ENCODE measurements around the gene C20orf204. TPM values are rescaled to one million over a fixed set of nuclear protein-coding genes. Genes with fewer than 3 reads are reported as not detected.

Gene C20orf204
- total RNA-seq, 2 donors from 2014 or later: 28.6 to 35.6 TPM

- peaks cover 30% of the 10 kb centered on the region for H3K4me1 Mint-ChIP-seq (ENCODE audit: low read depth)
- ATAC-seq (replicated peaks in 1 of 2): no peak
- H3K36me3 Mint-ChIP-seq (ENCODE audit: insufficient read depth in 2 of 2): peaks cover 0 to 2% of the 10 kb centered on the region in 2 donors
- DNase-seq: peak in 1 of 2 donors; percentile 46
- no peaks in the 10 kb centered on the region for H3K9me3 Mint-ChIP-seq
- no peaks in the 10 kb centered on the region for H3K27me3 Mint-ChIP-seq (ENCODE audit: low read depth)
- no peak overlapping the region for H3K27ac Mint-ChIP-seq
- H3K4me3 Mint-ChIP-seq: no peak overlapping the region
Measured at GRCh38 chr20:64069614-64070243, 33.7 kb downstream of the C20orf204 start.

GRCh38 chr20:64070244-64070993 lies 34.4 kb downstream of the C20orf204 start:
- ATAC-seq (replicated peaks in 1 of 2) (no peak), DNase-seq (no peak)
- peaks cover 0 to 2% of the 10 kb centered on the region in 2 donors for H3K36me3 Mint-ChIP-seq (ENCODE audit: insufficient read depth in 2 of 2)

DNA sequence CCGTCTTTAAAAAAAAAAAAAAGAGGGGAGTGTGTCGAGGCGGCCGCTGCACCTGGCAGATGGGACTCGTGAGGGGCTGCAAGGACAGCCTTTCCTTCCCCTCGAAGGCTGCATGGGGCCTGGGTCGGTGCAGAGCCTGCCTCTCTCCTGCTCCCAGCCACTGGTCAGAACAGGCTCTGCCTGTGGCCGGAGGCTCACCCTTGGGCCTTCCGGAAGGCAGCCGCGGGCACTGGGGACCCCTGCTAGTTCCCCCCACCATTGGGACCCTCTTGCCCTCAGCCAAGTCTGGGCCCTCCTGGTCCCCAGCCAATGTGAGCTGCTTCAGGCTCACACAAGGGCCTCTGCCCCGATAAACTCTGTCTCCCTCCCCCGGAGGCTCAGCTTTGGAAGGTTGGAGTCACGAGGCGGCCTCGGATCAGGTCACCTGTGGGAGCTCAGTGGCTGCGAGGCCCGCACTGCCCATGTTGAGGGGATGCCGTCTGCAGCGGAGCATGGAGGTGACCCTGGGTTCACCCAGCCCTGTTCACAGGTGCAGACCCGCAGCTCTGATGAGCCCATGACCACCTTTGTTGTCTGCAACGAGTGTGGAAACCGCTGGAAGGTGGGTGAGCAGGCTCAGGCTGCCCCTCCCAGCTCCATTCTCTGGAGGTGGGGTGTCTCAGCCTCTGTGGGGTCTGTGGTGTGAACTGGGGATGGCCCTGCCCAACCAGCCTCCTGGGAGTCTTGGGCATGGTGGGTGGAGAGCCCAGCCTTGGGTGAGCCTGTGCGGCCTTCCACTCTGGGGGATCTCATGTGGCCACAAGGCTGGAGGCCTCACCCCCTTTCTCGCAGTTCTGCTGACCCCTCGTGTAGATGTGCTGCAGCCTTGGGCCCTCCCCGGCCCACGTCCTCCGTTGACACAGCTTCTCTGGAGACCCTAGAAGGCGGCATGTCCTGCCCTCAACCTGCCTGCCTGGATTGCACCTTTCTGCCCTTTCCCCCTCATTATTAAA lies 35.7 kb downstream of the C20orf204 start:
- peaks cover 15% of the 10 kb centered on the region for H3K4me1 Mint-ChIP-seq (ENCODE audit: low read depth)
- no peak overlapping the region for H3K27ac Mint-ChIP-seq
- H3K9me3 Mint-ChIP-seq: no peaks in the 10 kb centered on the region

More at GRCh38 chr20:64070244-64070993, 34.4 kb downstream of the C20orf204 start:
- Mint-ChIP-seq H3K4me1 (ENCODE audit: low read depth) (peaks cover 23% of the 10 kb centered on the region), H3K27ac (no peak overlapping the region), H3K27me3 (ENCODE audit: low read depth) (no peaks in the 10 kb centered on the region), H3K4me3 (no peak overlapping the region), H3K9me3 (no peaks in the 10 kb centered on the region)

DNA sequence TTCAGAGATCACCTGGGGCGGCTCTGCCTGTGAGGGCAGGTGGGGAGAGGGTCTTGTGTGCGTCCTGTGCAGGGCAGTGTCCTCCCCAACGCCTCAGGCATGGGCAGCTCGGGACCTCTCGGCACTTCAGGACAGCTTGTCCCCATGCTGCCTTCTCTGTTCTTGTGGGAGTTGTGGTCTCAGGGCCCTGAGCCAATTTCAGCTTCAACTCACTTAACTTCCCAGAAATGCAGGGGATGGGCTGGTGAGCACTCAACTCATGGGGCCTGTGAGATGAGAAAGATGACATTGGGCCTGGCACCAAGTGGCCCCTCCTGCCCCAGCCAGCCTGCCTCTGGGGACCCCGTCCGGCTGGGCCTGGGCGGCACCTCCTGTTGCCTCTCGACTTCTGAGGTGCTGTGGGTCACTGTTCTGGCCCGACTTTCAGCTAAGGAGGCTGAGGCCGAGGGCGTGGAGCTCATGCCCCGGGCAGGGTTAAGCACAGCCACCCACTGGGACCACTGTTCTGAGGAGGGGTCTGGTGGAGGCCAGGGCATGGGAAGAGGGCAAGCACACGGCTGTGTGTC lies 36.6 kb downstream of the C20orf204 start:
- ATAC-seq (replicated peaks in 1 of 2) (no peak), DNase-seq (no peak)
- Mint-ChIP-seq H3K9me3 (no peaks in the 10 kb centered on the region), H3K36me3 (ENCODE audit: insufficient read depth in 2 of 2) (peaks cover 0 to 2% of the 10 kb centered on the region in 2 donors), H3K27me3 (ENCODE audit: low read depth) (no peaks in the 10 kb centered on the region), H3K27ac (no peak overlapping the region), H3K4me3 (no peak overlapping the region), H3K4me1 (ENCODE audit: low read depth) (peaks cover 7% of the 10 kb centered on the region)

More for the DNA sequence above, 35.7 kb downstream of the C20orf204 start:
- Mint-ChIP-seq H3K36me3 (ENCODE audit: insufficient read depth in 2 of 2) (peaks cover 0 to 2% of the 10 kb centered on the region in 2 donors), H3K4me3 (no peak overlapping the region), H3K27me3 (ENCODE audit: low read depth) (no peaks in the 10 kb centered on the region)
- DNase-seq (no peak), ATAC-seq (replicated peaks in 1 of 2) (no peak)

- no peak overlapping the region for H3K4me3 Mint-ChIP-seq
- H3K9me3 Mint-ChIP-seq: no peaks in the 10 kb centered on the region
- H3K4me1 Mint-ChIP-seq (ENCODE audit: low read depth): peaks cover 14% of the 10 kb centered on the region
- no peaks in the 10 kb centered on the region for H3K27me3 Mint-ChIP-seq (ENCODE audit: low read depth)
- DNase-seq: no peak
- ATAC-seq (replicated peaks in 1 of 2): no peak
- peaks cover 0 to 2% of the 10 kb centered on the region in 2 donors for H3K36me3 Mint-ChIP-seq (ENCODE audit: insufficient read depth in 2 of 2)
- H3K27ac Mint-ChIP-seq: no peak overlapping the region
Measured at GRCh38 chr20:64073476-64074183, 37.6 kb downstream of the C20orf204 start.

DNA sequence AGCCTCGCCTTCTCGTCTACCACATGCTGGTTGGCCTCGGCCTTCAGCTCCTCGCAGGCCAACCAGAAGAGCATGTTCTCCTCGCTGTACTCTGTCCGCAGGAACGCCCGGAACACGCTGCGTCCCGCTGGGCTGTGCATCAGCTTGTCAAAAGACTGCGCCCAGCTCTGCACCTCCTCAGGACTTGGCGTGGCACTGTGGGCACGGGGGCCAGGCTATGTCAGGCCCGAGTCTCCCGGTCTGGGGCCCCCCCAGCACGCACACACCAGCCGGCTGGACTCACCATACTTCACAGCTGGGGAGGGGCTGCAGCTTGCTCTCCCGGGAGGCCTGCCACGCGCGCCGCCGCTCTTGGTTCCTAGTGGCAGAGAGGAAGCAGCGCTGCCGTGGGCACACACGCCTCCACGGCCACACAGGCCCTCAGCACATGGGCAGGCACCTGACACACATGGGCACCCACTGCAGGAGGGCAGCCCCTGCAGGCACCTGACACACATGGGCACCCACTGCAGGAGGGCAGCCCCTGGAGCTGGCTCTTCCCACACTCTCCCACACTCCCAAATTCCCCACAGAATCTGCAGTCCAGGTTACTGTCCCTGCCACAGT lies 38.3 kb downstream of the C20orf204 start:
- ATAC-seq (replicated peaks in 1 of 2) (no peak), DNase-seq (no peak)
- no peaks in the 10 kb centered on the region for H3K27me3 Mint-ChIP-seq (ENCODE audit: low read depth)
- peaks cover 0 to 2% of the 10 kb centered on the region in 2 donors for H3K36me3 Mint-ChIP-seq (ENCODE audit: insufficient read depth in 2 of 2)
- H3K4me3 Mint-ChIP-seq: no peak overlapping the region
- no peak overlapping the region for H3K27ac Mint-ChIP-seq
- H3K9me3 Mint-ChIP-seq: no peaks in the 10 kb centered on the region
- H3K4me1 Mint-ChIP-seq (ENCODE audit: low read depth): peaks cover 20% of the 10 kb centered on the region

DNA sequence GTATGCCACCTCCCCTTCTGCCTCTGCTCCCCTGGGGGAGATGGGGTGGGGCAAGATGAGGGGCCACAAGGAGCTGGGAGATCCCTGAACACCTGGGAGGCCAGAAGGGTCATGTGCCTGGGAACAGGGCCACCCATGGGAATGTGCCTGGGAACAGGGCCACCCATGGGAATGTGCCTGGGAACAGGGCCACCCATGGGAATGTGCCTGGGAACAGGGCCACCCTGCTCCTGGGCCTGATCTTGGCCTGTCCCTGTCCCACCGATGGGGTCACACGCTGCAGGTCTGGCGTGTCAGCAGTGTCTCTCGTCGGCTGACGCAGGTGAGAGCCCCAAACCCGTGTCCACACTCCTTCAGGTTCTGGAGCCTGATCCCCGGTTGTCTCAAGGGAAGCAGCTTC lies 39.0 kb downstream of the C20orf204 start:
- H3K36me3 Mint-ChIP-seq (ENCODE audit: insufficient read depth in 2 of 2): peaks cover 0 to 2% of the 10 kb centered on the region in 2 donors
- no peak for DNase-seq
- H3K27ac Mint-ChIP-seq: no peak overlapping the region
- no peaks in the 10 kb centered on the region for H3K9me3 Mint-ChIP-seq
- H3K4me1 Mint-ChIP-seq (ENCODE audit: low read depth): peaks cover 20% of the 10 kb centered on the region
- H3K27me3 Mint-ChIP-seq (ENCODE audit: low read depth): no peaks in the 10 kb centered on the region
- no peak overlapping the region for H3K4me3 Mint-ChIP-seq
- ATAC-seq (replicated peaks in 1 of 2): no peak

- H3K27me3 Mint-ChIP-seq (ENCODE audit: low read depth): no peaks in the 10 kb centered on the region
Measured at GRCh38 chr20:64075556-64075955, 39.6 kb downstream of the C20orf204 start.

GRCh38 chr20:64076061-64076997 lies 40.3 kb downstream of the C20orf204 start:
- Mint-ChIP-seq H3K36me3 (ENCODE audit: insufficient read depth in 2 of 2) (peaks cover 0 to 2% of the 10 kb centered on the region in 2 donors), H3K27ac (no peak overlapping the region), H3K4me1 (ENCODE audit: low read depth) (peaks cover 20% of the 10 kb centered on the region), H3K27me3 (ENCODE audit: low read depth) (no peaks in the 10 kb centered on the region), H3K9me3 (no peaks in the 10 kb centered on the region), H3K4me3 (peak overlapping the region; percentile 31 to 95)
- ATAC-seq (replicated peaks in 1 of 2) (no peak), DNase-seq (no peak)

More at GRCh38 chr20:64075556-64075955, 39.6 kb downstream of the C20orf204 start:
- no peak for ATAC-seq (replicated peaks in 1 of 2)
- H3K36me3 Mint-ChIP-seq (ENCODE audit: insufficient read depth in 2 of 2): peaks cover 0 to 2% of the 10 kb centered on the region in 2 donors
- DNase-seq: no peak
- H3K4me1 Mint-ChIP-seq (ENCODE audit: low read depth): peaks cover 20% of the 10 kb centered on the region
- H3K9me3 Mint-ChIP-seq: no peaks in the 10 kb centered on the region
- no peak overlapping the region for H3K27ac Mint-ChIP-seq
- H3K4me3 Mint-ChIP-seq: no peak overlapping the region

DNA sequence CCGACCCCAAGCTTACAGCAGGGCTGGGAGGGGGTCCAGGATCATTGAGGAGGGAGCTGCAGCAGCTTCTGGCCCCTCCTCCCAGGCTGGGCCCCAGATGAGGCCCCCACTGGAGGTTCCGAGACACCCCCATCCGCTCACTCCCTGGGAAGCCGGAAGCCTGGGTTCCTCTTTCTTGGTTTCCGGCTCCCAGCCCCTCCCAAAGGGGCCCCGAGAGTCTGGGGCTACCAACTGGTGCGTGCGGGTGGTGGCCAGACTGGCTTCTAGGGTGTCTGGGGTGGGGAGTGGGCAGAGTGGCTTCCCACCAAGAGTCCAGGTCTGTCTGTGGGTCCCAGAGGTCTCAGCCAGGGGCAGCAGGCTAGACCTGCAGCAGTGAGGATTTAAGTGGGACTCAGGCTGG lies 41.1 kb downstream of the C20orf204 start:
- Mint-ChIP-seq H3K4me3 (peak overlapping the region; percentile 94 to 95), H3K27me3 (ENCODE audit: low read depth) (no peaks in the 10 kb centered on the region), H3K27ac (peak overlapping the region; percentile 87), H3K4me1 (ENCODE audit: low read depth) (peaks cover 26% of the 10 kb centered on the region), H3K36me3 (ENCODE audit: insufficient read depth in 2 of 2) (peaks cover 0 to 2% of the 10 kb centered on the region in 2 donors), H3K9me3 (no peaks in the 10 kb centered on the region)
- DNase-seq (peak; percentile 49 to 58), ATAC-seq (replicated peaks in 1 of 2) (peak; percentile 18 to 35)

- no peaks in the 10 kb centered on the region for H3K36me3 Mint-ChIP-seq (ENCODE audit: insufficient read depth in 2 of 2)
- peaks cover 31% of the 10 kb centered on the region for H3K4me1 Mint-ChIP-seq (ENCODE audit: low read depth)
- H3K9me3 Mint-ChIP-seq: no peaks in the 10 kb centered on the region
- peak overlapping the region; percentile 94 to 95 for H3K4me3 Mint-ChIP-seq
- DNase-seq: no peak
- no peak for ATAC-seq (replicated peaks in 1 of 2)
- no peak overlapping the region for H3K27ac Mint-ChIP-seq
- no peaks in the 10 kb centered on the region for H3K27me3 Mint-ChIP-seq (ENCODE audit: low read depth)
Measured at GRCh38 chr20:64077541-64077875, 41.5 kb downstream of the C20orf204 start.

All from activated T-cell treated with anti-CD3 and anti-CD28 coated beads, Interleukin-2, amount 50 U/mL, for 72 hours (primary cell).